CD14-positive monocyte (primary cell): ENCODE results near the gene SEMA6B. TPM values are rescaled to one million over a fixed set of nuclear protein-coding genes. Genes with fewer than 3 reads are reported as not detected.
A peak's percentile ranks its signal among the peaks of the same experiment; 100 is the strongest.

ENCODE experiments used
- DNase-seq, 3 donors: peaks; one replicate each; pipeline ENCODE4 v3.0.0-alpha.2; 2011 to 2022
- H2AFZ ChIP-seq: 2 replicates; pipeline ENCODE4 v1.6.0; 2012; ENCODE audit warnings: mild to moderate bottlenecking, low read depth, low read length, inconsistent platforms; ENCODE audit not compliant: insufficient read depth, poor library complexity, severe bottlenecking
- H3K27ac ChIP-seq, 2 donors: 1 replicate in 1 of 2; 2 replicates in 1 of 2; pipeline ENCODE4 v1.5.1; 2012 to 2013; ENCODE audit warnings: low read length in 2 of 2, control low read depth in 1 of 2, inconsistent platforms in 1 of 2, low read depth in 1 of 2, mild to moderate bottlenecking in 1 of 2
- H3K27me3 ChIP-seq, 2 donors: one replicate each; pipeline versions ENCODE4 v1.6.0 to v1.6.1; 2011 to 2013; ENCODE audit warnings: low read length in 2 of 2; ENCODE audit not compliant: control insufficient read depth in 2 of 2, insufficient read depth in 2 of 2
- H3K36me3 ChIP-seq, 2 donors: replicated peaks in 1 of 2; 1 replicate in 1 of 2; 2 replicates in 1 of 2; pipeline versions ENCODE4 v1.5.1 to v1.6.1; 2012 to 2013; ENCODE audit warnings: low read length in 2 of 2, control low read depth in 1 of 2, inconsistent platforms in 1 of 2, mild to moderate bottlenecking in 1 of 2; ENCODE audit not compliant: insufficient read depth in 2 of 2, control insufficient read depth in 1 of 2
- H3K4me1 ChIP-seq, 2 donors: 1 replicate in 1 of 2; 2 replicates in 1 of 2; pipeline versions ENCODE4 v1.5.1 to v1.6.1; 2012 to 2013; ENCODE audit warnings: low read length in 2 of 2, control low read depth in 1 of 2, inconsistent platforms in 1 of 2, mild to moderate bottlenecking in 1 of 2, moderate library complexity in 1 of 2; ENCODE audit not compliant: insufficient read depth in 2 of 2, control insufficient read depth in 1 of 2
- H3K4me2 ChIP-seq: replicated peaks from 2 replicates; pipeline ENCODE3; 2012; ENCODE audit warnings: low read length, moderate library complexity, mild to moderate bottlenecking; ENCODE audit not compliant: poor library complexity, severe bottlenecking; ENCODE audit errors: extremely low read depth
- H3K4me3 ChIP-seq, 3 experiments: fragments of 200-600 bp in 1 of 3; sonication (generic) in 1 of 3; replicated peaks in 1 of 3; 1 replicate in 2 of 3; 2 replicates in 1 of 3; pipeline ENCODE4 v1.5.1; 2011 to 2013; ENCODE audit warnings: low read length in 3 of 3, mild to moderate bottlenecking in 3 of 3, control low read depth in 2 of 3, low read depth in 2 of 3, inconsistent platforms in 1 of 3, moderate library complexity in 1 of 3
- H3K79me2 ChIP-seq: 2 replicates; pipeline ENCODE4 v1.6.0; 2012; ENCODE audit warnings: mild to moderate bottlenecking, control low read depth, inconsistent platforms, low read length, moderate library complexity; ENCODE audit not compliant: insufficient read depth
- H3K9ac ChIP-seq: 2 replicates; pipeline ENCODE4 v1.6.0; 2017; ENCODE audit warnings: low read length, mild to moderate bottlenecking; ENCODE audit not compliant: insufficient read depth, poor library complexity, severe bottlenecking
- H3K9me3 ChIP-seq, 2 donors: replicated peaks in 1 of 2; 1 replicate in 1 of 2; 2 replicates in 1 of 2; pipeline versions ENCODE4 v1.5.1 to v1.6.1; 2012 to 2013; ENCODE audit warnings: low read length in 2 of 2, control low read depth in 1 of 2; ENCODE audit not compliant: control insufficient read depth in 1 of 2, insufficient read depth in 1 of 2
- H4K20me1 ChIP-seq: 2 replicates; pipeline ENCODE4 v1.6.0; 2012; ENCODE audit warnings: mild to moderate bottlenecking, low read length, control low read depth, moderate library complexity; ENCODE audit not compliant: insufficient read depth
- H3K27ac Mint-ChIP-seq, 7 donors: one replicate each; pipeline ENCODE4 v1.8.0; 2020; ENCODE audit warnings: mild to moderate bottlenecking in 7 of 7, mixed read lengths in 7 of 7, moderate library complexity in 6 of 7, inconsistent platforms in 2 of 7
- H3K27me3 Mint-ChIP-seq, 3 donors: one replicate each; pipeline ENCODE4 v1.8.0; 2021 to 2022; ENCODE audit warnings: low read depth in 3 of 3, mild to moderate bottlenecking in 3 of 3, mixed read lengths in 3 of 3, moderate library complexity in 3 of 3, inconsistent platforms in 1 of 3
- H3K36me3 Mint-ChIP-seq, 2 donors: one replicate each; pipeline ENCODE4 v1.8.0; 2020; ENCODE audit warnings: mixed read lengths in 2 of 2, inconsistent platforms in 1 of 2, mild to moderate bottlenecking in 1 of 2
- H3K4me1 Mint-ChIP-seq: one replicate; pipeline ENCODE4 v1.8.0; 2020; ENCODE audit warnings: mild to moderate bottlenecking, mixed read lengths
- H3K4me3 Mint-ChIP-seq, 2 donors: one replicate each; pipeline ENCODE4 v1.8.0; 2020; ENCODE audit warnings: mild to moderate bottlenecking in 2 of 2, mixed read lengths in 2 of 2, moderate library complexity in 1 of 2
- H3K9me3 Mint-ChIP-seq, 7 donors: one replicate each; pipeline ENCODE4 v1.8.0; 2020 to 2022; ENCODE audit warnings: mixed read lengths in 7 of 7, mild to moderate bottlenecking in 6 of 7, moderate library complexity in 6 of 7, inconsistent platforms in 2 of 7
- WGBS: methylation state at CpG from one replicate; pipeline ENCODE4 v1.1.5; 2013; ENCODE audit warnings: missing lambda C conversion rate; ENCODE audit not compliant: insufficient coverage; 5-methylcytosine and 5-hydroxymethylcytosine counted together
- intact Hi-C, 2 donors: fragments of 100-400 bp; cut with micrococcal nuclease; formaldehyde crosslinking; loops; one replicate each; pipeline versions ENCODE4 v1.15.0 to v1.15.1; 2023
- polyA plus RNA-seq, 3 donors: library from polyadenylated mRNA; depleted of rRNA in 1 of 3; unstranded in 2 of 3; stranded (reverse) in 1 of 3; fragments of 300-500 nt in 2 of 3; fragments of >200 nt in 1 of 3; fragmentation: Illumina TruSeq in 2 of 3; gene quantifications; 1 replicate in 2 of 3; 2 replicates in 1 of 3; pipeline ENCODE4 v1.2.3, GENCODE V29; 2012 to 2021
- TF ChIP-seq, protein P1 (sequence below): fragments of 200-600 bp; IDR thresholded peaks from one replicate; pipeline ENCODE4 v1.8.0; 2022; ENCODE audit warnings: antibody characterized with exemption, mild to moderate bottlenecking

SEMA6B gene
- polyA plus RNA-seq, 3 donors: 0.12 to 1.6 (median 0.87) TPM

DNA sequence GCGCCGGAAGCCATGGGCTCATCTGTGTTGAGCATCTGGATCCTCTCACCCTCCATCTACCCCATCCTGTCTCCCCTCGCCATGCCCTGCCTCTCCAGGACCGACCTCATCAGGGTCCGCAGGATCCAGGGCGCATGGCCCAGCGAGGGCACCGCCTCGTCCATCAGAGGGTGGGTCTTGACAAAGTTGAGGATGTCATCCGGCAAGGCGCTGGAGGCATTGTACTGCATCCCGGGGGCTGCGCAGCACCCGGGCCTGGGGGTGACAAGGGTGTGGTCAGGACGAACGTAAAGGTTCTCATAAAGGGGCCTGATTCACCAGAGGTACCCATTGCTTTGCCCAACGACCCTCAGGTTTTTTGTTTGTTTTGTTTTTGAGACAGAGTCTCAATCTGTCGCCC lies 9.5 kb downstream of the SEMA6B start:
- TF ChIP-seq, protein P1, sequence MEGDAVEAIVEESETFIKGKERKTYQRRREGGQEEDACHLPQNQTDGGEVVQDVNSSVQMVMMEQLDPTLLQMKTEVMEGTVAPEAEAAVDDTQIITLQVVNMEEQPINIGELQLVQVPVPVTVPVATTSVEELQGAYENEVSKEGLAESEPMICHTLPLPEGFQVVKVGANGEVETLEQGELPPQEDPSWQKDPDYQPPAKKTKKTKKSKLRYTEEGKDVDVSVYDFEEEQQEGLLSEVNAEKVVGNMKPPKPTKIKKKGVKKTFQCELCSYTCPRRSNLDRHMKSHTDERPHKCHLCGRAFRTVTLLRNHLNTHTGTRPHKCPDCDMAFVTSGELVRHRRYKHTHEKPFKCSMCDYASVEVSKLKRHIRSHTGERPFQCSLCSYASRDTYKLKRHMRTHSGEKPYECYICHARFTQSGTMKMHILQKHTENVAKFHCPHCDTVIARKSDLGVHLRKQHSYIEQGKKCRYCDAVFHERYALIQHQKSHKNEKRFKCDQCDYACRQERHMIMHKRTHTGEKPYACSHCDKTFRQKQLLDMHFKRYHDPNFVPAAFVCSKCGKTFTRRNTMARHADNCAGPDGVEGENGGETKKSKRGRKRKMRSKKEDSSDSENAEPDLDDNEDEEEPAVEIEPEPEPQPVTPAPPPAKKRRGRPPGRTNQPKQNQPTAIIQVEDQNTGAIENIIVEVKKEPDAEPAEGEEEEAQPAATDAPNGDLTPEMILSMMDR: no peak

DNA sequence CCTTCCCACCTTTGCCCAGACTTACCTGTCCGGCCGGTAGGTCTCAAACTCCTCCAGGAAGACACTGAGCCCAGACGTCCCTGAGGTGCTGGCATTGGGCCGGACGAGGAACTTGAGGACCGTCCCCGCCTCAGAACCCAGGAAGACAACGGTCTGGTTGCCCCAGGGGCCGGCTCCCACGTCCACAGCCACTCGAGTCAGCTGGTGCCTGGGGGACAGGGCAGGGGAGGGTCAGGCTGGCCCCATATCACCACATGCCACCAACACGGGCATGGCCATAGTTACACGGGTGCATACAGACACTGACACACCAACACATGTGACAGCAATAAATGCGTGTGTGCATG lies 11.3 kb downstream of the SEMA6B start:
- Mint-ChIP-seq H3K9me3 (peaks cover 0 to 6% (median 0%) of the 10 kb centered on the region in 7 donors), H3K4me1 (peaks cover 33% of the 10 kb centered on the region), H3K36me3 (peaks cover 7 to 9% of the 10 kb centered on the region in 2 donors), H3K27me3 (peaks cover 0 to 2% (median 2%) of the 10 kb centered on the region in 3 donors), H3K4me3 (no peak overlapping the region), H3K27ac (peak overlapping the region in 1 of 7 donors; percentile 20)
- 61% methylated on average over 10 of the region's 14 CpGs for WGBS
- H3K9ac ChIP-seq: no peak overlapping the region
- H3K4me1 ChIP-seq: peaks cover 22 to 36% of the 10 kb centered on the region in 2 donors
- H4K20me1 ChIP-seq: no peaks in the 10 kb centered on the region
- peaks cover 4% of the 10 kb centered on the region for H3K79me2 ChIP-seq
- no peak overlapping the region for H3K4me3 ChIP-seq
- intact Hi-C loops: no loop called here
- no peaks in the 10 kb centered on the region for H3K36me3 ChIP-seq
- peak in 1 of 3 donors; percentile 19 for DNase-seq
- H3K27ac ChIP-seq: peak overlapping the region in 1 of 2 donors; percentile 44
- H2AFZ ChIP-seq: no peak overlapping the region
- no peaks in the 10 kb centered on the region for H3K27me3 ChIP-seq
- H3K4me2 ChIP-seq: no peak overlapping the region
- H3K9me3 ChIP-seq: no peaks in the 10 kb centered on the region
- TF ChIP-seq, protein P1: no peak

More for the DNA sequence above, 9.5 kb downstream of the SEMA6B start:
- no peak overlapping the region for H2AFZ ChIP-seq
- H3K4me1 ChIP-seq: peaks cover 18 to 21% of the 10 kb centered on the region in 2 donors
- H4K20me1 ChIP-seq: no peaks in the 10 kb centered on the region
- Mint-ChIP-seq H3K27me3 (peaks cover 0 to 2% (median 2%) of the 10 kb centered on the region in 3 donors), H3K4me1 (peaks cover 28% of the 10 kb centered on the region), H3K9me3 (peaks cover 0 to 11% (median 0%) of the 10 kb centered on the region in 7 donors), H3K27ac (no peak overlapping the region), H3K4me3 (peak overlapping the region in 1 of 2 donors; percentile 6), H3K36me3 (peaks cover 9 to 12% of the 10 kb centered on the region in 2 donors)
- DNase-seq: no peak
- no peak overlapping the region for H3K4me3 ChIP-seq
- H3K27me3 ChIP-seq: no peaks in the 10 kb centered on the region
- no peak overlapping the region for H3K9ac ChIP-seq
- no peak overlapping the region for H3K4me2 ChIP-seq
- H3K27ac ChIP-seq: no peak overlapping the region
- no peaks in the 10 kb centered on the region for H3K9me3 ChIP-seq
- intact Hi-C loops: no loop called here
- WGBS: 98% methylated on average over 11 of the region's 18 CpGs
- H3K79me2 ChIP-seq: no peaks in the 10 kb centered on the region
- no peaks in the 10 kb centered on the region for H3K36me3 ChIP-seq
